HUDEP-2 (cell line): ENCODE measurements around the gene TNS1.
"Not testable (repeated sequence)": the region's sequence is repeated elsewhere in the genome, so short reads cannot be mapped to it uniquely, and the experiment has no call there.

Experiments
- DNase-seq, 76 experiments: peaks; one replicate each; lab custom pipeline; 2025; ENCODE audit not compliant: unreplicated experiment in 76 of 76; lab: John Stamatoyannopoulos, UW

The TNS1 gene

DNA sequence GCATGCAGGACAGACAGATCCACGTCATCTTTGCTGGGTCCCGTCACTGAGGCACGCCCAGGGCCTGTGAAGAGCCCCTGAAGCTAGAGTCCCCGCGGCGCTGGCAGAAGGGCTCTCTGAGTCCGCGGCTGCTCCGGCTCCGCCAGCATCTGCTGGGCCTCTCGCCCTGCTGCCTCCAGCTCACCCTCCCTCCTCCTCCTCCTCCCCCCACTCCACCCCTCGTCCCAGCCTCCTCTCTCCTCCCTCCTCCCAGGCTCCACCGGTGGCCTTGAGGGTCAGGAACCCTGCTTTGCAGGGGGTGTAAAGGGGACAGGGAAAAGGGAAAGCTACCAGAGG is at the start of gene TNS1:
TSS of gene TNS1 (minus strand) at position 151 of the 336 bp plus-strand sequence. CDS start at position 28, 123 bp downstream.
- DNase-seq = no peak

DNA sequence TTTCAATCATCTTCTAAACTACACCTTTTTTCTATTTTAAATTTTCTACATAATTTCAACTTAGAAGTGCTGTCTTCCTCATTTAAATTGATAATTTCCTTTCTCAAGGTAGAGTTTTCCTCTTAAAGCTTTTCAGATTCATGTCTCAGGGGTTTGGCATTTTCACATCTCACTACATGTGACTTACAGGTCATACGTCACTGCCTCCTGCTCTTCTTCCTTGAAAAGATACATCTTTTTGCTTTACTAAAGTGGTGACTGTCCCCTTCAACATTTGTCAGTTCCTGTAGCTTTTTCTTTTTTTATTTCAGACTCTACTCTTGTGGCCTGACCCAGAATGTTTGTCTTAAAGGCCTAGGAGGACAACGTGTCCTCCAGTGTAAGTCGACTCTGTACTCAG is 49.1 kb upstream of the TNS1 start:
- DNase-seq = no peak

DNA sequence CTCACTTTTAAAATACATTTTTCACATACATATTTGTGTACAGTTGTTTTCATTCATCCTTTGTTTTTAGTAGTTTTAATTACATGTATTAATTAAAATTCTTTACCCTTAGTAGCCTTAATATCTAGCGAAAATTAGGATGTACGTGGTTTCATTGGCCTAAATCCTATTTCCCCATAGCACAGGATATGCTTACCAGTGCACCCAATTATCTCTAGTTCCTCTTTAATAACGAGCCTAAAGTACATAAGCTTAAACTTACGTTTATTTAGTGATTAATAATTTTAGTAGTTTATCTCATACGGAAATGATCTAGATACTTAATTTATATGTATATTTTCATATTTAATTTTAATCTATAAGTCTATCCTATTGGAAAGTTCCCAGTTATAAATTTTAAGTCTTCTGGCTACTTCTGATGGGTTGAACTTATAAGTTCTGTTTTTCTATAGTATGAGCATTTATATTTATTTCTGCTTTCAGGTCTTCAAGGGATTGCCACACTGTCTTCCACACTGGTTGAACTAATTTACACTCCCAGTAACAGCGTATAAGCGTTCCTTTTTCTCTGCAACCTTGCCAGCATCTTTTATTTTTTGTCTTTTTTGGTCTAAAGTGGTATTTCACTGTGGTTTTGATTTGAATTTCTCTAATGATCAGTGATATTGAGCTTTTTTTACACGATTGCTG is 44.9 kb upstream of the TNS1 start:
- DNase-seq = no peak

DNA sequence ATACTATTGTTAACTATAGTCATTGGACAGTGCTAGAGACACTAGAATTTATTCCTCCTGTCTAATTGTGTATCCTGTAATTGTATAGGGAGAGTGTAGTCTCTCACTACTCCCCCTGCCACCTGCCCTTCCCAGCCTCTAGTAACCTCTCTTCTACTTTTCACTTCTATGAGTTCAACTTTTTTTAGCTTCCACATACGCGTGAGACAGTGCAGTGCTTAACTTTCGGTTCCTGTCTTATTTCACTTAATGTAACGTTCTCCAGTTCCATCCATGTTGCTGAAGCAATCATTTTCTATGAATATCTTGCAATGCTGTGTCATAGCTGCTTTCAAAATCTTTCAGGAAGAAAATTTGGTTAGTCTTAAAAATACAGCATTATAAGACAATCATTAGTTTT is 43.4 kb upstream of the TNS1 start:
- DNase-seq = no peak

GRCh38 chr2:218044599-218044998 is 41.8 kb upstream of the TNS1 start:
- not testable (repeated sequence) for DNase-seq

- no peak for DNase-seq
Measured at GRCh38 chr2:218043701-218044109, 40.9 kb upstream of the TNS1 start.

- no peak for DNase-seq
Measured at GRCh38 chr2:218043100-218043499, 40.3 kb upstream of the TNS1 start.

DNA sequence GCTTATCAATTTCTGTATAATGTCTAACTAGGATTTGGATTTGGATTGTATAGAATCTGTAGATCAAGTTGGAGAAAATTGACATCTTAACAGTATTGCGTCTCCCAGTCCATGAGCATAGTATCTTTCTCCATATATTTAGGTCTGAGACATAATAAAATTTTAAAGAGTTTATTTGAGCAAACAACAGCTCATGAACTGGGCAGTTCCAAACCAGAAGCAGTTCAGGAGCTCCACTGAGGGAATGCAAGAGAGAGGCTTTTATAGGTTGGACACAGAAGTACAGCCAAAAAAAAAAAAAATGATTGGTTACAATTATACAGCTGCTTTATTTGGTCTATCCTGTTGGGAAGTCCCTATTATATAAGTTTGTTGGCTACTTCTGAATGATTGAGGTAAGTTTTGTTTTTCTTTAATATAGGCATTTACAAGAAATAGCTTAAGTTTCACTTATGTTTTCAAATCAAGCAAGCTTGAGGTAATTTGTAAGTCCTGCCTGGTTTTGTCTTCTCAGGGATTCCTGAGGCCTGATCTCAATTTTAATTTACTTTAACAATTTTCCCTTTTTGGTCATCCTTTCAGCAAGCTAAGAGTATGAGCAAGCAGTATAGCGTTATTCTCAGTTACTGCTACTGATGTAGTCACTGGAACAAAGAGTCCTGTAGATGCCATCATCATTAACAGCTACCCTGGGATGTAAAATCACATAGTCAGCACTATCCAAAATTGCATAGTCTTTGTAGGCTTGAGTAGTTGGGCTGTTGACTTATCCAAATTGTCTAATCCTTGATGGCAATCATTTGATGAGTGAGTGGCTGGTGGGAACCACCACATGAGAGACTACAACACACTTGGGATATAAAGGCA is 38.7 kb upstream of the TNS1 start:
- DNase-seq = no peak

DNA sequence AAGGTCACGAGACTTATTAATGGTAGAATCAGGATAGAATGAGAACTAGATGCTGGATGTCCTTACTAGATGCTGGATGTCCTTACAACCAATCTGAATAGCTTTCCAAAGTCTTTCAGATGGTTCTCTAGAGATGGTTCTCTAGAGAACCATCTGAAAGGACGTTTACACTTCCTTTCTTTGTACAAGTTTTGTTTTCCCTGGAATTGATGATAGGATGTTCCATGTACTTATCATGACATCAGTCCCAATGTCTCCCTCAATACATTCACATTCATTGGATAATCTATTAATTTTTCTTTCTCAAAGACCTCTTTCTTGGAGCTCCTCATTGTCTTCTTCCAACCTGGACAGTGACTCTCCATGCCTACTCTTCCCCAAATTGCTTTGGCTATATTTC is 38.1 kb upstream of the TNS1 start:
- no peak for DNase-seq

GRCh38 chr2:218039171-218039570 is 36.4 kb upstream of the TNS1 start:
- no peak for DNase-seq

GRCh38 chr2:218036371-218036770 is 33.6 kb upstream of the TNS1 start:
- DNase-seq = no peak

DNA sequence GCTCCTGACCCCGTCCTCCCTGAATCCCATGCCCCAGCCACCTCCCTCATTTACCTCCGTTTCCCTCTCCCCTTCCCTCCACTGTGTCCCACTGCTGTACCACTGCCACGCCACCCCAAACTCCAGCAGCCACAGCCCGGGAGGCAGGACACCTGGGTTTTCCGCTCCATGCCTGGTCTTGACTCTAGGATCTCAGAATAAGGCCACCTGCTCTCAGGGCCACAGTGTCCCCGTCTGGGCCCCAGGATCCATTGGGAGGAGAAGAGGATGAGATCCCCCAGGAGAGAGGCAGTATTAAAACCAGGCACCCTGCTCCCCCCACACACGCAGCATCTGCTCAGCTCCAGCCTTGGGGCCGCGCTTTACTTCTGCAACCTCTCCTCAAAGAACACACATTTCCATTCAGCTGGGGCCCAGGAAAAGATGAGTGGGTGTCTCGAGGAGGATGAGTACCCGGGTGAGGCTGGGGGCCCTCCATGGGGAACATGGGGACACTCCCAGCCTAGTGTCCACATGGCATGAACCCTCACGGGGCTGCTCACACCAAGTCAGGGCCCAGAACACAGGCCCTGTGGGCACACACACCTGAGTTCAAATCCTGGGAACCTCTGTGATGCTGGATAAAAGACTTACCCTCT is 32.8 kb upstream of the TNS1 start:
- DNase-seq = no peak

DNA sequence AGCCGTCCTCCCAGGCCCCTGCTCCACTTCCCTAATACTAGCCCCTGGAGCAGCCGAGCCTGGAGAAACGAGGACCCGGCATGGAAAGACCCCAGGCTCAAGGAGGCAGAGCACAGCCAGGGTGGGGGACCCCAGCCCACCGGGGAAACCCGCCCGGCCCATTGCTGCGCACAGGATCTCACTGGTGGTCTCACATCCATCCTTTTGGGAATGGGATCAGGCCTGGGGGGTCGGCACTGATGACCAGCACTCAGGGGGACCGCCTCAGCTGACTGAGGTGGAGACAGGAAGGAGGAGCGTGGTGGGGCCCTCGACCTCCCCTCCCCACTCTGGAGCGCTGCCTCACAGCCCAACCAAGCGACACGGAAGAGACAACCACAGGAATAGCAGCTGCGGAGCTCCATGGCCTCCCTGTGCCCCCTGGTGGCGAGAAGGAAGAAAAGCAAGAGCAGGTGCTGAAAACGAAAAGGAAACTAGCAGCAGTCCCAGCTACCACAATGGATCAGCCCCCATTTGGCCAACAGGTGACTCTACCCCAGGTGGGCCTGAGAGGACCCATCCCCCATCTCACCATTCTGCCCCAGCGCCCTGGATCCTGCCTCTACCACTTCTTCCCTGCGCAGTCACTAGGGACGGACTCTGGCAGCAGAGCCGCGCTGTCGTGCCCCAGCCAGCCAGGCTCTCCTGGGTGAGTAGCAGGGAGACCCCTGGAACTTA is 31.9 kb upstream of the TNS1 start:
- peak in 12 of 76 experiments; percentile 3 to 22 (median 9) for DNase-seq

DNA sequence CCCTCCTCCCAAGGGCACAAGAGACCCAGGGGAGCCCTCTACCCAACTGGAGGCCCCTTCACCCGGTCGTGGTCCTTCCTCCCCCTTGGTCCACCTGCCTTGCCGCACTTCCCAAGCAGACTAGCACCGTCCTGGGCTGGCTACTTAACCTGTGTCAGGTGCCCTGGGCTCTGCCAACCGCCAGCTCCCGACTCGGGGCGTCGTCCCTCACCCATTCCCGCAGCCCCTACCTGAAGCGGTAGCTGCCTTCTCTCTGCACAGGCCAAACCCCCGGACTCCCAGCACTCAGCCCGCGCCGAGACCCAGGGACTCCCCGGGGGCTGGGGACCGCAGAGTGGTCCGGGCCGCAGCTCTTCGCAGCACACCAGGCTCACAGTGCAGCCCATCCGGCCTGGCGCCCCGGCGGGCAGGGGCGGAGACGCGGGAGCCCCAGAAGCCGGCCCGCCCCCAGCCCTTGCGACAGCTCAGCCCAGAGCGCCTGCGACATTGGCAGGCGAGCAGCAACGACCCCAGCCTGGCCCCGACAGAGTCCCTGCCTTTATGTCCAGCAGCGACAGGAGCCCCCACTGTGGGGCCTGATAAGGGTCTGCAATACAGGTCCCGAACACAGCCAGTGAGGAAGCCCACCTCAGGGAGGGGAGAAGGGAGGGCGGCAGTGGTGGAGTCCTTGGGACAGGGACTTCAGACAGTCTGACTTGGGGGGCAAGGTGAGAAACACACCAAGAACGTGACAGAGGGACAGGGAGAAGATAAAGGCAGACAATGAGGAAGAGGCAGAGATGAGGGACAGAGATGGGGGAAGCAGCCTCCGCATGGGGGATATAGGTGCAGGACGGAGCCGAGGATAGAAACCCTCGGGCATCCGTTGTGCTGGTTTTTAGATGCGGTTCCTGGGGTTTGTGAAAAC is 31.0 kb upstream of the TNS1 start:
- DNase-seq = no peak

GRCh38 chr2:218033208-218033589 is 30.4 kb upstream of the TNS1 start:
- no peak for DNase-seq

DNA sequence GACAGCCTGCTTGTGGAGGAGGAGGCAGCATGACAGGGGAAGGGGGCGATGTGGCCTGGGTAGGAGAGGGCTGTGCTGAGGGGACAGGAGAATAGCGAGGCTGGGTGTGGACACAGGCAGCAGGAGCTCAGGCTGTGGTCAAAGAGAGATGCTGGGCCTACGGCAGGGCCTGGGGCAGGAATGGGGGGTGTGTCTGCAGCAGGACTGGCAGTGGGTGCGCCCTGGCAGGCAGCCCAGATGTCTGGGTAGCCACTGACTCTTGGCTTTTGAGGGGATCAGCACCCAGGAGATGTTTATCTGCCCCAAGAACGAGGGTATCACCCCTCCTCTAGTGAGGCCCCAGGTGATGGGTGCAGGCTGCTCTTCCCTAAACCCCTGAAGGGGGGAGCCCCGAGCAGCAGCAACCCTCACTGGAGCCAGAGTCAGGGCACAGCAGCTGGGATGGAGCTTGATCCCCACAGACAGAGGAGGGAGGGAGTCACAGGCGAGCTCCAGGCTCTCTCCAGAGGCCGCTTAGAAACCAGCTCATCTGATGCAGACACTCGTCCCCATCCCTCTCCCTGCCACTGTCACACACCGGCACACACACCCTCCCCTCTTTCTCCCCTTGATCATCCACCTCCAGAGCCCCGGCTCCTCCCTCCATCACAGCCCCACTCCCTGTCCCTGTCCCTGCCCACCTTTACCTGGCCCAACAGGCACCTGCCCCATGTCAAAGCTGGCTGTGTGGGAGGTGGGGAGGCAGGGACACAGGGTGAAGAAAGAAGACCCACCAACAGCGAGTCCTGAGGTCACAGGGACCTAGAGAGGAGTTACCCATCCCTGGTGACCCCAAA is 29.8 kb upstream of the TNS1 start:
- peak in 1 of 76 experiments; percentile 13 for DNase-seq

DNA sequence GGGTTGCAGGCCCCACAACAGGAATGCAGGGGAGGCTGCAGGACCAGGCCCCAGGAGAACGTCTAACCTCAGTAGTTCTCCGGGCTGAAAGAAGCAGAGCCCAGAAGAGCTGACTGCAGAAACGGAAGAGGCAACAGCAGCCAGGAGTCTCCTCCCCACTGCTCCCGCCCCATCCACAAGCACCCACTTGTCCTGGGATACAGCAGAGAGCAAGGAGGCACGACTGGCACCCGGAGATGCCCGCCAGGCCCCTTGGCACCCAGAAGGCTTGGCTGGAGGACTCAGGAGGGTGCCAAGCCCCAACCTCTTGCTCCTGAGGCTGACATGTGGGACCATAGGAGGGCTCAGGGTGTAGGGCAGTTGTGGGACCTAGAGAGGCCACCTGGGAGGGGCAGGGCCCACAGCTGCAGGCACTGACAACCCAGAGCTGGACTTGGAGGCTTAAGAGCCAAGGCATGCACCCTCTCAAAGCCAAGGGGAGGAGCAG is 29.0 kb upstream of the TNS1 start:
- no peak for DNase-seq

GRCh38 chr2:218031261-218031660 is 28.5 kb upstream of the TNS1 start:
- no peak for DNase-seq
